Progenitor cell of endocrine pancreas (in vitro differentiated cells): Measurements from ENCODE around the gene MAGI1. TPM values are rescaled to one million over a fixed set of nuclear protein-coding genes. Genes with fewer than 3 reads are reported as not detected.

Experiments used
- DNase-seq: peaks from one replicate; pipeline ENCODE4 v3.0.0; 2021; ENCODE audit warnings: low spot score; ENCODE audit not compliant: unreplicated experiment
- H3K27ac Mint-ChIP-seq: 2 replicates; pipeline ENCODE4 v1.8.0; 2021; ENCODE audit warnings: mild to moderate bottlenecking, moderate library complexity, mixed read lengths
- H3K27me3 Mint-ChIP-seq: 2 replicates; pipeline ENCODE4 v1.8.0; 2021; ENCODE audit warnings: mixed read lengths
- H3K36me3 Mint-ChIP-seq: 2 replicates; pipeline ENCODE4 v1.8.0; 2022; ENCODE audit warnings: mixed read lengths; ENCODE audit not compliant: insufficient read depth
- H3K4me1 Mint-ChIP-seq: 2 replicates; pipeline ENCODE4 v1.8.0; 2021; ENCODE audit warnings: low read depth, mixed read lengths
- H3K4me3 Mint-ChIP-seq: 2 replicates; pipeline ENCODE4 v1.8.0; 2021; ENCODE audit warnings: low read depth, mild to moderate bottlenecking, moderate library complexity, mixed read lengths
- H3K9me3 Mint-ChIP-seq: 2 replicates; pipeline ENCODE4 v1.8.0; 2021; ENCODE audit warnings: low read depth, mixed read lengths
- total RNA-seq: library from RNA; stranded (reverse); gene quantifications from 2 replicates; pipeline ENCODE4 v1.2.1, GENCODE V29; 2021
- TF ChIP-seq, protein P1 (sequence below): fragments of 200-600 bp; sonication (generic); IDR thresholded peaks from one replicate; pipeline ENCODE4 v1.5.0; 2021; ENCODE audit warnings: antibody characterized with exemption, mild to moderate bottlenecking; ENCODE audit not compliant: unreplicated experiment

Gene MAGI1
- total RNA-seq, 1 donor from 2014 or later: 142 TPM

DNA sequence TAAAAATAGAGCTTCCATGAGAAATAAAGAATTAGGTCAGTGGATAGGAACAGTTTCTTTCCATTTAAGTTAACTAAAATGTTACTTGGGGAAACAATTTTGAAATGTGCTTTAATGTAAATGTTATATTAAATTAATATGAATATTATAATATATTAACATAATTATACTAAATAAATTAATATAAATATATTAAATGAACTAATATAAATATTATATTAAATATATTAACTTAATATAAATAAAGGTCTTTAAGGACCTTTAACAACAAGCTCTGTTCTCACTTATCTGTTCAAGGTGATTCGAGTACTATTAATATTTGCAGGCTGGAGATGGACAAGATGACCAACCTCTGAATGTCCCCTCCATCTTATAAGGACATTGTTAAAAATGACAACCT, 100.6 kb downstream of the MAGI1 start:
- Mint-ChIP-seq H3K36me3 (peaks cover 7% of the 10 kb centered on the region), H3K9me3 (peaks cover 4% of the 10 kb centered on the region), H3K4me1 (peaks cover 52% of the 10 kb centered on the region), H3K27ac (no peak overlapping the region), H3K27me3 (no peaks in the 10 kb centered on the region), H3K4me3 (no peak overlapping the region)
- DNase-seq: no peak
- TF ChIP-seq, protein P1, sequence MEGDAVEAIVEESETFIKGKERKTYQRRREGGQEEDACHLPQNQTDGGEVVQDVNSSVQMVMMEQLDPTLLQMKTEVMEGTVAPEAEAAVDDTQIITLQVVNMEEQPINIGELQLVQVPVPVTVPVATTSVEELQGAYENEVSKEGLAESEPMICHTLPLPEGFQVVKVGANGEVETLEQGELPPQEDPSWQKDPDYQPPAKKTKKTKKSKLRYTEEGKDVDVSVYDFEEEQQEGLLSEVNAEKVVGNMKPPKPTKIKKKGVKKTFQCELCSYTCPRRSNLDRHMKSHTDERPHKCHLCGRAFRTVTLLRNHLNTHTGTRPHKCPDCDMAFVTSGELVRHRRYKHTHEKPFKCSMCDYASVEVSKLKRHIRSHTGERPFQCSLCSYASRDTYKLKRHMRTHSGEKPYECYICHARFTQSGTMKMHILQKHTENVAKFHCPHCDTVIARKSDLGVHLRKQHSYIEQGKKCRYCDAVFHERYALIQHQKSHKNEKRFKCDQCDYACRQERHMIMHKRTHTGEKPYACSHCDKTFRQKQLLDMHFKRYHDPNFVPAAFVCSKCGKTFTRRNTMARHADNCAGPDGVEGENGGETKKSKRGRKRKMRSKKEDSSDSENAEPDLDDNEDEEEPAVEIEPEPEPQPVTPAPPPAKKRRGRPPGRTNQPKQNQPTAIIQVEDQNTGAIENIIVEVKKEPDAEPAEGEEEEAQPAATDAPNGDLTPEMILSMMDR: no peak

DNA sequence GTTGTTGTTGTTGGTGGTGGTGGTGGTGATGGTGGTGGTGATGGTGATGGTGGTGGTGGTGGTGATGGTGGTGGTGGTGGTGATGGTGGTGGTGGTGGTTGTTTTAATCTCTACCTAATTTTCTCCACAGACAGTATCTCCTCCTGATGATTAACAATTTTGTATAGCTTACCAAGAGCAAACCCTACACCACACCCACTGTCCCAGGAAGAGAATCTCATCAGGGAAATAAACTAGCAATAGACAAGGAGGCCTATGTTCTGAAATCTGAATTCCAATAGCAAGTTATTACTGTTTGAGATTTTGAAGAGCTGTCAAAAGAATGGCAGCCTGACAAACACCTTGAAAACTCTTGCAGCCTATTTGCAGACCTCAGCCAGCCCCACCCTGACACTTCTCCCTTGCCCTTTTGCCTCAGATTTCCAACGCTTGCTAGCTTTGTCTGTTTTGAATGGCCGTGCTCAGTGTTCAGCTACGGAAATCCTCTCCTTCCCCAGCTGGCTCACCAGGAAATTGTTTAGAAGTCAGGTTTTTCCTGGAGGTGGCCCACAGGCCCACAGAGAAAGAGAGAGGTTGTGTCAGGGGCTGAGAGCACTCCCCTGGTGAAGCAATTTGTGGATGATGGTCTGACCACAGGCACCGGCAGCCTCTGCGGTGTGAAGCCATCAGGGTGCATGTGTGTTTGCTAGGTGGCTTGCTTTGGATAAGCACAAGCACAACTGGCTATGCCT, 101.6 kb downstream of the MAGI1 start:
- no peak overlapping the region for H3K4me3 Mint-ChIP-seq
- TF ChIP-seq, protein P1: no peak
- peaks cover 51% of the 10 kb centered on the region for H3K4me1 Mint-ChIP-seq
- no peaks in the 10 kb centered on the region for H3K27me3 Mint-ChIP-seq
- peaks cover 16% of the 10 kb centered on the region for H3K36me3 Mint-ChIP-seq
- H3K27ac Mint-ChIP-seq: peak overlapping the region; percentile 94
- DNase-seq: no peak
- peaks cover 13% of the 10 kb centered on the region for H3K9me3 Mint-ChIP-seq

DNA sequence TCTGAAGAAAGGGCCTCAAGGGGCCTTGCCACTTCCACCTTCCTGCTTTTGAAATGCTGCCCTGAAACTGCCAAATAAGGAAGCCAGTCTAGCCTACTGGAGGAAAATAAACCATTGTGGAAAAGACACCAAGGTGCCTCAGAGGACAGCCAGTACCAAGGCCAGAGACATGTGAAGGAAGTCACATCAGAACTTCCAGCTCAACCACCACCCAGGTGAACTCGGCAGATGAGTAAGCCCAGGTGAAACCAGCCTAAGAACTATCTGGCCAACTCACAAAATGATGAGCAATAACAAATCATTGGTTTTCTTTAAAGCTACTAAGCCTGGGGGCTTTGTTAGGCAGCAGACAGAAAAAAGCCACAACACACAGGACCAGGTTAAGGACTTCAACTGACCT, 103.0 kb downstream of the MAGI1 start:
- H3K4me3 Mint-ChIP-seq: no peak overlapping the region
- H3K27me3 Mint-ChIP-seq: no peaks in the 10 kb centered on the region
- H3K4me1 Mint-ChIP-seq: peaks cover 46% of the 10 kb centered on the region
- H3K36me3 Mint-ChIP-seq: peaks cover 23% of the 10 kb centered on the region
- TF ChIP-seq, protein P1: no peak
- peaks cover 15% of the 10 kb centered on the region for H3K9me3 Mint-ChIP-seq
- DNase-seq: no peak
- peak overlapping the region; percentile 85 for H3K27ac Mint-ChIP-seq

DNA sequence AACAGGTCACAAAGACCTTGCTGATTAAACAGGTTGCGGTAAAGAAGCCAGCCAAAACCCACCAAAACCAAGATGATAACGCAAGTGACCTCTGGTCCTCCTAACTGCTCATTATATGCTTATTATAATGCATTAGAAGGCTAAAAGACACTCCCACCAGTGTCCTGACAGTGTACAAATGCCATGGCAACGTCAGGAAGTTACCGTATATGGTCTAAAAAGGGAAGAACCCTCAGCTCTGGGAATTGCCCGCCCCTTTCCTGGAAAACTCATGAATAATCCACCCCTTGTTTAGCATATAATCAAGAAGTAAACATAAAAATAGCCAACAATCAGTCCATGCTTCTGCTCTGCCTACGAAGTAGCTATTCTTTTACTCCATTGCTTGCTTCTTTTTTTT, 108.1 kb downstream of the MAGI1 start:
- no peaks in the 10 kb centered on the region for H3K27me3 Mint-ChIP-seq
- H3K27ac Mint-ChIP-seq: peak overlapping the region; percentile 3
- TF ChIP-seq, protein P1: no peak
- H3K9me3 Mint-ChIP-seq: peaks cover 15% of the 10 kb centered on the region
- H3K4me1 Mint-ChIP-seq: peaks cover 41% of the 10 kb centered on the region
- peaks cover 23% of the 10 kb centered on the region for H3K36me3 Mint-ChIP-seq
- H3K4me3 Mint-ChIP-seq: no peak overlapping the region
- DNase-seq: no peak

DNA sequence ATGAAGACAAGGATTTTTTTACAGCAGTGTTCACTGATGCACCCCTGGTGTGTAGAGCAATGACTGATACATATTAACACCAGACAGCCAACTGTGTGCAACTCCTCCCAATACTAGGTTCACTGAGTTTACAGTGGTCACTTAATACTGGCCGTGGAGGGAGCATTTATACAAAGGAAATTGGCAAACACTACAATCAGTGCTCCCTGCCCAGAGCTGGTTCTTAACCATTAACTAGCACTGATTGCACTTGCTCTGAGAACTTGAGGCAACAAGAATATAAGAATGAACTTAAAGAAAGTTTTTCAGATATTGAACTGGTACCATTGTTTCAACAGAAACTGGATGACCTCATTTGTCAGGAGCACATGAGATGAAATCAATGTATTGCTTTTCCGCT, 110.6 kb downstream of the MAGI1 start:
- no peak for DNase-seq
- Mint-ChIP-seq H3K4me3 (peak overlapping the region; percentile 32), H3K36me3 (peaks cover 16% of the 10 kb centered on the region), H3K27me3 (no peaks in the 10 kb centered on the region), H3K9me3 (peaks cover 10% of the 10 kb centered on the region), H3K27ac (peak overlapping the region; percentile 98), H3K4me1 (peaks cover 46% of the 10 kb centered on the region)
- TF ChIP-seq, protein P1: no peak
